H9 (cell line): ENCODE results near the gene TMLHE. TPM values are rescaled to one million over a fixed set of nuclear protein-coding genes. Genes with fewer than 3 reads are reported as not detected.

Experiments
- DNase-seq: peaks from one replicate; pipeline ENCODE4 v3.0.0-alpha.2; 2017
- H2AFZ ChIP-seq: one replicate; pipeline ENCODE4 v1.6.1; 2013; ENCODE audit warnings: mild to moderate bottlenecking, low read length, control low read depth, moderate library complexity
- H2AK5ac ChIP-seq: 2 replicates; pipeline ENCODE4 v1.6.1; 2013; ENCODE audit warnings: low read length, control low read depth, mixed read lengths; ENCODE audit not compliant: insufficient read length
- H2BK120ac ChIP-seq: one replicate; pipeline ENCODE4 v1.6.1; 2013; ENCODE audit warnings: low read depth, mild to moderate bottlenecking, low read length, control low read depth, inconsistent platforms; ENCODE audit not compliant: poor library complexity, severe bottlenecking
- H2BK12ac ChIP-seq: 2 replicates; pipeline ENCODE4 v1.6.1; 2013; ENCODE audit warnings: low read length, control low read depth, mixed read lengths, low read depth; ENCODE audit not compliant: insufficient read length
- H2BK15ac ChIP-seq: 2 replicates; pipeline ENCODE4 v1.6.1; 2013; ENCODE audit warnings: low read depth, low read length, control low read depth
- H2BK20ac ChIP-seq: one replicate; pipeline ENCODE4 v1.6.1; 2013; ENCODE audit warnings: low read depth, mild to moderate bottlenecking, low read length, control low read depth, inconsistent platforms; ENCODE audit not compliant: poor library complexity, severe bottlenecking
- H2BK5ac ChIP-seq: 2 replicates; pipeline ENCODE4 v1.6.1; 2013; ENCODE audit warnings: low read length, control low read depth, mixed read lengths; ENCODE audit not compliant: insufficient read length
- H3K14ac ChIP-seq: 2 replicates; pipeline ENCODE4 v1.6.1; 2013; ENCODE audit warnings: low read length, control low read depth; ENCODE audit not compliant: insufficient read depth
- H3K18ac ChIP-seq: 2 replicates; pipeline ENCODE4 v1.6.1; 2013; ENCODE audit warnings: low read depth, mild to moderate bottlenecking, mixed read lengths, low read length, control low read depth; ENCODE audit not compliant: insufficient read length
- H3K23ac ChIP-seq: 2 replicates; pipeline ENCODE4 v1.6.1; 2013; ENCODE audit warnings: low read length, control low read depth, mixed read lengths, low read depth; ENCODE audit not compliant: insufficient read length
- H3K23me2 ChIP-seq: 2 replicates; pipeline ENCODE4 v1.6.1; 2013; ENCODE audit warnings: low read depth, mild to moderate bottlenecking, mixed read lengths, low read length, control low read depth; ENCODE audit not compliant: insufficient read length, poor library complexity, severe bottlenecking
- H3K27ac ChIP-seq: 2 replicates; pipeline ENCODE4 v1.5.1; 2013; ENCODE audit warnings: low read length, control low read depth, mixed read lengths, low read depth; ENCODE audit not compliant: insufficient read length
- H3K27me3 ChIP-seq: 2 replicates; pipeline ENCODE4 v1.6.1; 2013; ENCODE audit warnings: low read length, control low read depth, inconsistent platforms; ENCODE audit not compliant: insufficient read depth
- H3K4ac ChIP-seq: 2 replicates; pipeline ENCODE4 v1.6.1; 2013; ENCODE audit warnings: low read depth, mild to moderate bottlenecking, control low read depth, inconsistent platforms, low read length, moderate library complexity
- H3K4me1 ChIP-seq: 2 replicates; pipeline ENCODE4 v1.6.1; 2013; ENCODE audit warnings: low read length, control low read depth, inconsistent platforms; ENCODE audit not compliant: insufficient read depth
- H3K4me2 ChIP-seq: 2 replicates; pipeline ENCODE4 v1.6.1; 2013; ENCODE audit warnings: low read length, control low read depth, mixed read lengths; ENCODE audit not compliant: insufficient read length, insufficient read depth
- H3K56ac ChIP-seq: 2 replicates; pipeline ENCODE4 v1.6.1; 2013; ENCODE audit warnings: low read depth, mild to moderate bottlenecking, mixed read lengths, low read length, control low read depth; ENCODE audit not compliant: insufficient read length
- H3K79me1 ChIP-seq: 2 replicates; pipeline ENCODE4 v1.6.1; 2013; ENCODE audit warnings: low read depth, mild to moderate bottlenecking, moderate library complexity, low read length, control low read depth, inconsistent platforms; ENCODE audit not compliant: insufficient read depth, poor library complexity, severe bottlenecking
- H3K79me2 ChIP-seq: 2 replicates; pipeline ENCODE4 v1.6.1; 2013; ENCODE audit warnings: low read length, control low read depth, inconsistent platforms; ENCODE audit not compliant: insufficient read depth
- H3K9ac ChIP-seq: 2 replicates; pipeline ENCODE4 v1.6.1; 2013; ENCODE audit warnings: low read length, control low read depth, mixed read lengths; ENCODE audit not compliant: insufficient read length; ENCODE audit errors: extremely low read depth
- H3K9me3 ChIP-seq: one replicate; pipeline ENCODE4 v1.6.1; 2013; ENCODE audit warnings: low read depth, low read length, inconsistent platforms; ENCODE audit not compliant: control insufficient read depth
- H3T11ph ChIP-seq: one replicate; pipeline ENCODE4 v1.6.1; 2013; ENCODE audit warnings: mild to moderate bottlenecking, low read length, control low read depth, inconsistent platforms
- H4K20me1 ChIP-seq: one replicate; pipeline ENCODE4 v1.6.1; 2013; ENCODE audit not compliant: control insufficient read depth, insufficient read length, insufficient read depth
- H4K5ac ChIP-seq: 2 replicates; pipeline ENCODE4 v1.6.1; 2013; ENCODE audit warnings: low read depth, mild to moderate bottlenecking, mixed read lengths, low read length, control low read depth; ENCODE audit not compliant: insufficient read length
- H4K8ac ChIP-seq: replicated peaks from 2 replicates; pipeline ENCODE4 v1.6.1; 2013; ENCODE audit warnings: low read length, control low read depth, mixed read lengths, low read depth; ENCODE audit not compliant: insufficient read length
- H4K91ac ChIP-seq: 2 replicates; pipeline ENCODE4 v1.6.1; 2013; ENCODE audit warnings: low read depth, mild to moderate bottlenecking, moderate library complexity, mixed read lengths, low read length, control low read depth; ENCODE audit not compliant: insufficient read length
- H3K27ac Mint-ChIP-seq, 3 experiments: 2 replicates in 2 of 3; 3 replicates in 1 of 3; pipeline ENCODE4 v1.8.0; 2020 to 2021; ENCODE audit warnings: mixed read lengths in 3 of 3, mild to moderate bottlenecking in 1 of 3, moderate library complexity in 1 of 3
- H3K27me3 Mint-ChIP-seq: 2 replicates; pipeline ENCODE4 v1.8.0; 2021; ENCODE audit warnings: low read depth, mild to moderate bottlenecking, moderate library complexity, mixed read lengths
- H3K36me3 Mint-ChIP-seq, 3 experiments: 2 replicates in 2 of 3; 3 replicates in 1 of 3; pipeline ENCODE4 v1.8.0; 2020 to 2021; ENCODE audit warnings: low read depth in 3 of 3, mixed read lengths in 3 of 3; ENCODE audit not compliant: insufficient read depth in 1 of 3
- H3K4me1 Mint-ChIP-seq, 2 experiments: 2 replicates each; pipeline ENCODE4 v1.8.0; 2020; ENCODE audit warnings: mixed read lengths in 2 of 2
- H3K4me3 Mint-ChIP-seq, 2 experiments: 2 replicates in 1 of 2; 3 replicates in 1 of 2; pipeline ENCODE4 v1.8.0; 2020 to 2021; ENCODE audit warnings: mild to moderate bottlenecking in 2 of 2, mixed read lengths in 2 of 2, moderate library complexity in 1 of 2
- H3K9me3 Mint-ChIP-seq, 2 experiments: 2 replicates in 1 of 2; 3 replicates in 1 of 2; pipeline ENCODE4 v1.8.0; 2020; ENCODE audit warnings: mild to moderate bottlenecking in 2 of 2, mixed read lengths in 2 of 2, moderate library complexity in 1 of 2
- microRNA-seq: library from miRNA; unstranded; fragments of <30 nt; microRNA quantifications from one replicate; pipeline ENCODE4, GENCODE V29; 2020; ENCODE audit warnings: borderline microRNAs expressed
- total RNA-seq: library from RNA; stranded (reverse); gene quantifications from 2 replicates; pipeline ENCODE4 v1.2.1, GENCODE V29; 2021
- TF ChIP-seq, protein P1 (sequence below): fragments of 200-600 bp; sonication (generic); conservative IDR thresholded peaks from 3 replicates; pipeline ENCODE4 v1.8.0; 2021; ENCODE audit warnings: antibody characterized with exemption, mild to moderate bottlenecking

The TMLHE gene
- total RNA-seq, 1 experiment from 2014 or later, result 14.2 TPM

DNA sequence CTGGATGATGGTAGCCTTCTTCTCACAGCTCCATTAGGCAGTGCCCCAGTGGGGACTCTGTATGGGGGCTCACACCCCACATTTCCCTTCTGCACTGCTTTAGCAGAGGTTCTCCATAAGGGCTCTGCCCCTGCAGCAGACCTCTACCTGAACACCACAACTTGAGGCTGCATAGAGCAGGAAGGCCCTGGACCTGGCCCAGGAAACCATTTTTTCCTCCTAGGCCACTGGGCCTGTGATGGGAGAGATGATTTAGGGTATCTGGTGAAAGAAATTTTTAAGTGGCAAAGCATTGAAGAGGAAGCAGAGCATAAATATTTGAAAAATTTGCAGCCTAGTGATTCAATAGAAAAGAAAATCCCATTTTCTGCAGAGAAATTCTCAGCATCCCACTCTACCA lies 171.7 kb downstream of the TMLHE start:
- Histone ChIP-seq H3K23ac (no peak overlapping the region), H2BK20ac (no peak overlapping the region), H3K9me3 (peaks cover 44% of the 10 kb centered on the region), H4K20me1 (no peaks in the 10 kb centered on the region), H2BK5ac (no peak overlapping the region), H3T11ph (no peak overlapping the region), H3K27me3 (no peaks in the 10 kb centered on the region), H3K14ac (no peak overlapping the region), H4K5ac (no peak overlapping the region), H3K27ac (no peak overlapping the region), H3K79me1 (no peaks in the 10 kb centered on the region), H2BK12ac (no peak overlapping the region), H2BK15ac (no peak overlapping the region), H4K8ac (no peak overlapping the region), H3K18ac (no peak overlapping the region), H3K4me2 (no peak overlapping the region), H4K91ac (no peak overlapping the region), H3K4ac (no peak overlapping the region), H3K4me1 (no peaks in the 10 kb centered on the region), H2AFZ (no peak overlapping the region), H3K56ac (no peak overlapping the region), H3K23me2 (no peaks in the 10 kb centered on the region), H2AK5ac (no peak overlapping the region), H3K79me2 (no peaks in the 10 kb centered on the region), H2BK120ac (no peak overlapping the region), H3K9ac (no peak overlapping the region)
- TF ChIP-seq, protein P1, sequence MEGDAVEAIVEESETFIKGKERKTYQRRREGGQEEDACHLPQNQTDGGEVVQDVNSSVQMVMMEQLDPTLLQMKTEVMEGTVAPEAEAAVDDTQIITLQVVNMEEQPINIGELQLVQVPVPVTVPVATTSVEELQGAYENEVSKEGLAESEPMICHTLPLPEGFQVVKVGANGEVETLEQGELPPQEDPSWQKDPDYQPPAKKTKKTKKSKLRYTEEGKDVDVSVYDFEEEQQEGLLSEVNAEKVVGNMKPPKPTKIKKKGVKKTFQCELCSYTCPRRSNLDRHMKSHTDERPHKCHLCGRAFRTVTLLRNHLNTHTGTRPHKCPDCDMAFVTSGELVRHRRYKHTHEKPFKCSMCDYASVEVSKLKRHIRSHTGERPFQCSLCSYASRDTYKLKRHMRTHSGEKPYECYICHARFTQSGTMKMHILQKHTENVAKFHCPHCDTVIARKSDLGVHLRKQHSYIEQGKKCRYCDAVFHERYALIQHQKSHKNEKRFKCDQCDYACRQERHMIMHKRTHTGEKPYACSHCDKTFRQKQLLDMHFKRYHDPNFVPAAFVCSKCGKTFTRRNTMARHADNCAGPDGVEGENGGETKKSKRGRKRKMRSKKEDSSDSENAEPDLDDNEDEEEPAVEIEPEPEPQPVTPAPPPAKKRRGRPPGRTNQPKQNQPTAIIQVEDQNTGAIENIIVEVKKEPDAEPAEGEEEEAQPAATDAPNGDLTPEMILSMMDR, result no peak
- Mint-ChIP-seq H3K36me3 (peaks cover 17 to 46% (median 18%) of the 10 kb centered on the region in 3 experiments), H3K4me3 (no peak overlapping the region), H3K27me3 (no peaks in the 10 kb centered on the region), H3K9me3 (peaks cover 96% of the 10 kb centered on the region in 2 experiments), H3K4me1 (no peaks in the 10 kb centered on the region), H3K27ac (no peak overlapping the region)
- DNase-seq, result no peak

Small RNA genes within 50 kb of the gene (microRNA-seq; reads per million reads assigned to microRNA genes)
- not detected for gene MIR1184-3

Other genes with a start within 250 kb of the TMLHE start
- gene F8A2, start 230.9 kb downstream of the TMLHE start, total RNA-seq, result not detected in 2 replicates
- 5.6 and 6.1 TPM in 2 replicates for gene F8A3, start 154.3 kb downstream of the TMLHE start, total RNA-seq
- 0.66 and 0.88 TPM in 2 replicates for gene SPRY3, start 366 bp downstream of the TMLHE start, total RNA-seq